NCI-H1105 (cell line): ENCODE results near the gene CADPS.

ENCODE experiments used
- DNase-seq: peaks from one replicate; lab custom pipeline; 2025; lab: John Stamatoyannopoulos, UW

Gene CADPS

DNA sequence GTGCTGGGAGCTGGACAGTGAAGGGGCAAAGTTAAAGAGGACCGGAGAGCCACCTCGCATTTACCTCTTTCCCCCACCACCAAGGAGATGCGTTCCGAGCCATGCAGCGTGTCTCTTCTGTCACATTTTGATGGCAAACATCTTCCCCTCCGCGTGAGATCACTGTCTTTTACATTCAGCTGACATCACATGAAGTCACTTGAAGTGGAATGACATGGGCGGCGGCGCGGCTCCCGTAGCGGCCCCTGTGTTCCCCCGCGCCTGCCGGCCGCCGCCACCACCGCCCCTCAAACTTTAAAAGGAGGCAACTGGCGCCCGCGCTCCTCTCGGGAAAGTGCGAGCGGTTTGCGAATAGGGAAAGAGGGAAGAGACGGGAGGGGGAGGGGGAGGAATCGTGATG is 502.0 kb downstream of the CADPS start, which contains the start of gene FEZF2:
Gene FEZF2, minus strand, starts transcription at position 336 of the 400 bp plus-strand sequence. CDS start 682 bp downstream, outside the sequence.
- no peak for DNase-seq

DNA sequence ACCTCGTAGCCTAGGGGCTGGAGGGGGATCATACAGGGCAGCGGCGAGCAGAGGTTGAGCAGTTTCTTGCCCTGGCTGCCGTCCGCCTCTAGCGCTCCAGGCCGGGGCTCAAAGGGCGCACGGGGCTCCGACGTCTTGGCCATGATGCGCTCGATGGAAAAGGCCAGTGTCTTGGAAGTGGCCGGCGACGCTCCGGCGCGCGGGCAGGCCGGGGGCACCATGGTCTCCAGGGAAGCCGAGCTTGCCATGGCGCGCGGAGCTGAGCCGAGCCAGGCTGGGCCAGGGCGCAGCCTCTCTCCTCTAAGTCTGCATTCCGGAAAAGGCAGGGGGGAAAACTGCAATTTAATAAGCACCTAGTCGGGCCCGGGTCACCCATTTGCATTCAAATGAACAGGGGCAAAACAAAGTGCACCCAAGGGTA is 502.6 kb downstream of the CADPS start:
- no peak for DNase-seq

DNA sequence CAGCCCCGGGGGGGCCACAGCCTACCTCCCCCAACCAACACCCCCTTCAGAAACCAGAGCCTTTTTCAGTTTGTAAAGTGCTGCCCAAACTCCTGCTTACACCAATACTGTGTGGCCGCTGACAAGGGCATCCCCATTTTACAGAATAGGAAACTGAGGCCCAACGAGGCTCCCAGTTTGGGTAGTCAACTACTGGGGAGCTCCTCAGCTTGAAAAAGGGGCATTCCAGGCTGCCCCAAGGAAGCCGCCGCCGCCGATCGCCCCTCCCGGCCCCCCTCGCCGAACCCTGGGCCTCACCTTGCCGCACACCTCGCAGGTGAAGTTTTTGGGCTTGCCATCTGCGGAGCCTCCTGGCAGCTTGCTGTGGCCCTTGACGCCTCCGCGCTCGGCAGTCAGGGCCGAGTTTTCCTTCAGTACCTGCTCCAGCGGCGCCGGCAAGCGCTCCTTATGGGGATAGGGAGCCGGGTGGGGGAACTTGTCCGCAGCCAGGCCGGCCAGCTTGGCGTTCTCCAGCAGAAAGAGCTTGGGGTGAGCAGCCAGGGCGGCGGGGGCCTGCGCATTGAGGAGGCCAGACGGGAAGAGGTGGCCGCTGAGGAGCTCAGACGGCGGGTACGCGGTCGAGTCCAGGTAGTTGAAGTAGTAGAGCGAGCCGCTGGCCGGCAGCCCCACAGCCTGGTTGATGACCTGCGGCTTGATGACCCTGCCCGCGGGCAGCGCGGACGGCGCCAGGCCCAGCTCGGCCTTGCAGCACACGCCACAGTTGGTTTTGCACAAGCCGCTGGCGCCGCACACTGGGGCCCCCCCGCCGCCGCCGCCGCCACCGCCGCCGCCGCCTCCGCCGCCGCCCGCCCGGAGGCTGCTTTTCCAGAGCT is 503.3 kb downstream of the CADPS start:
- DNase-seq: no peak

DNA sequence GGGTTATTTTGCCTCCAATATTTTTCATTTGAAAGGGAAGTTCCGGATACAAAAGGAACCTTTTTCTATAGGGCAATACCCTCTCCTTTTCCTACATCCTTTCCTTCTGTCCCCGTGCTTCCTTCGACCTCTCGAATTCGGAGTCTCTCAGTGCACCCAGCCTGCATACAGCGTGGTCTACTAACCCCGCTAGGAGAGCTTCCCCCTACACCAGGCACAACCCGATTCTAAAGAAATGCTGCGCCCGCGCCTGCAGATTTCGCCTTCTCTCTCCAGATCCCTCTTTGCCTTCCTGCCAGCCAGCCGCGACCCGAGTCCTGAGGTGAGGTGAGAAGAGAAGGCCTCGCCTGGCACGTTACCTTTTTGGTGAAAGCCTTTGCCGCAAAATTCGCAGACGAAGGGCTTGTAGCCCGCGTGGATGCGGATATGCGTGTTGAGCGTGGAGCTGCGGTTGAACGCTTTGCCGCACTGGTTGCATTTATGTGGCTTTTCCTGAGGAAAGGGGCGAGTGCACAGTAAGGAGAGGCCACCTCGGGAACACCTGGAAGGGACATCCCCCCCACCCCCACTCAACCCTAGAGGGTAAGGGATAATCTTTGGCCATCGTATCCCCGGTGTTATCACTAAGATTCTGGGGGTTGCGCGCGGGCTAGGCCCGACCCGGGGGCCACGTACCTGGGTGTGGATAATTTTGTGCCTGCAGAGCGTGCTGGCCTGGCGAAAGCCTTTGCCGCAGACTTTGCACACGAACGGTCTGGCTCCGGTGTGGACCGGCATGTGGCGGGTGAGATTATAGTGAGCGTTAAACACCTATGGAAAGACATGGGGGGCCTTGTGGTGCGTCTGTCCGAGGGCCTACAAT is 504.1 kb downstream of the CADPS start:
- no peak for DNase-seq

DNA sequence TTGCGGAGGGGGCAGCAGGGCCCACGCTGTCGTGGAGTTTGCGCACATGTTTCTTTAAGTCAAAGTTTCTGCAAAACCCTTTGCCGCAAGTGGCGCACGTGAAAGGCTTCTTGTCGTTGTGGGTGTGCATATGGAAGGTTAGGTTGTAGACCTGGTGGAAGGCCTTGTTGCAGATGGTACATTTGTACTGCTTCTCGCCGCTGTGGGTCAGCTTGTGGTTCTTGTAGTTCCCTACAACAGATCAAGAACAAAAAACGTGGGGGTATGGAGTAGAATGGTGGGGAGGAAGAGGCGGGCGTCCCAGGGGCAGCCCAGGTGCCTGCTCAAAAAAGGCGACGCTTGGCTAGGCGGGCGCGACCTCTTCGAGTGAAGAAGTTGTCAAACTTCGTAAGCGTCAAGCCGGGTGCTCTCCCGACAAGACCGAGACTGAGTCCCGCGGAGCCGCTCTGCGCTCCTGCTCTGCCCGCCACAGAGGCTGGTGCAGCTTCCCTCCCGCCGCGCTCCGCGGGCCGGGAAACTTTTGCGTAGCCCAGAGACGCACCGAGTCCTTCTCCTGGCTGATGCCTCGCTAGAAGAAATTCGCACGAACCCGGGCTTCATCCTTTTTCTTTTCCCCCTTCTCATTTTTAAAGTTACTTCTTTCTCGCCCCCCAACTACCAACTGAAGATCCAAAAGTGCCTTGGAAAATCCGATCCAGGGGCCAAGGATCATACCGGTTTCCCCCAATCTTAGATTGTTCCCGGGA is 504.9 kb downstream of the CADPS start:
- DNase-seq: no peak

DNA sequence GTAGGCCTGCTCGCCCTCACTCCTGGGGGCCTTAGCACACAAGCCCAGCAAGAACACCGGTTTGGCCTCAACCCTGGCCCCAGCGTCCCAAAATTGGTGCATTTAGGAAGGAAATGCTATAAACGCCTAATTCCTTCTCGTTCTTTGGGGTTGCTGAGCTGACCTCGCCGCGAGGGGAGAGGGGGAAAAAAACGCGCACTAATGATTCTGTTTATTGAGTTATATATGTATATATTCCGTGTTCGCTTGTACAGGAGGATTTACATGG is 505.8 kb downstream of the CADPS start:
- DNase-seq: no peak

DNA sequence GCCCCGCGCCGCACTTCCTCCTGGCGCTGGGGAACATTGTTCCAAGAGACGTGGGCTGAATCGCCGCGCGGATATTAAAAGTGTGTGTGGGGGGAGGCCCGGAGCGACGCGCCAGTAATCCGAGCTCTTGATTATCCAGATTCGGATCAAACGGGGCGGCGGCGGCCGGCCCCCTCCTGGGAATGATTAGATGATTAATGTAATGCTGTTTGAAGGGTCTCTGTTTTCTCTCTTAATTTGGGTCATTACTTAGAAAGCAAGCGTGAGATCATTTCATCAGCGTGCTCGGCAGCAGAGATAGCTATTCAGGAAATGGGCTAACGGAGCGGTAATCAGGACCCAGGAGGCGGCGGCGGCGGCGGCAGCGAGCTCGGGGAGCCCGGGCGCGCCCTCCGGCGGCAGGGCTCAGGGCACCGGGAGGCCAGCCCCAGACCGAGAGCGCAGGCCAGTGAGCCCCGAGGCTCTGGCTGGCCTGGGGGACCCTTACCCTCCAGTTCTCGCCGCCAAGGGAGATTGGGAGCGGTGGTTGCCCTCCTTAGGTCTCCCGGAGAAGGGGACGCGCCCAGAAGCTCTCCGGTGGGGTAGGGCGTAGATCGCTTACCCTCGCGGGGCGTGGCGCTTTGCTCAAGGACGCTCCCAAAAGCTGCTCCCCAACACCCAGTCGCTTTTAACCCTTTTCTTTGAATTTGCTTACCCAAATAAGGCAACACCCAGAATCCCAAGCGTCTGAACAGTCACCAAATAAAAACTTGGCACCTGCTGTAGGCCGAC is 506.3 kb downstream of the CADPS start:
- no peak for DNase-seq

DNA sequence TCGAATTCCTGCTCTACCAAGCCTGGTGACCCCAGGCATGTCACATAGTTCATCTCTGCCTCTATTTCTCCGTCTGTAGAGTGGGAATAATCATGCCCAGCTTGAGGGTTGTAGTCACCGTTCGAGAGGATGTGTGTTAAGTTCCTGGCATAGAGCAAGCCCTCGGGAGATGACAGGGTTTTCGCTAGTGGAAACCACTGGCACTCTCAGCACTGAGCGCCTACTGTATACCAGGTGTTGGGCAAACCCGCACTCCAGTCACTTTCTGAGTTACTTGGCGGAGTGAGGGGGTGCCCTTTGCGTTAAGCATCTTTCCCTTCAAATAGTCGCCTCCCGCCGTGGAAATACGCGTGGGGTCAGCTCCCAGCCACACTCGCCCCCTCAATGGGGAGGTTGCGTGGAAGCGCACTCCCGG is 506.9 kb downstream of the CADPS start:
- no peak for DNase-seq

DNA sequence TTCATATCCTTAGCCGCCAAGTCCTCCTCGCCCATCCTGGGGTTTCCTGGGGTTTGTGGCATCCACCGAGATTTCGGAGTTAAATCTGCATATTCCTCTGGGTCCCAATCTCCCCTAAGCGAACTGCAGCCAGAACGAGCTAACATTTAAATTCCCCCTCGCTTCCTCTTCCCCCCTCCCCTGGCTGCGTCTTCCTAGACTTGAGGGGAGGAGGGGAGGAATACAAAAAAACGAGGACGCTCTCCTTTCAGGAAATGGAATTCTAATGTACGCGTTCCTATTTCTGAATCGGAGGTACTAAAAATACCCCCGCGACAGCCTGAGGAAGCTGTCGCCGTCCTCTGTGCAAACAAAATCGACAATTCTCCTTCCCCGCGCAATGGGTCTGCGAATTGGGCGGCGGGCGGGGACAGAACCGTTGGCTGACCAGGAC is 507.4 kb downstream of the CADPS start:
- DNase-seq: no peak

DNA sequence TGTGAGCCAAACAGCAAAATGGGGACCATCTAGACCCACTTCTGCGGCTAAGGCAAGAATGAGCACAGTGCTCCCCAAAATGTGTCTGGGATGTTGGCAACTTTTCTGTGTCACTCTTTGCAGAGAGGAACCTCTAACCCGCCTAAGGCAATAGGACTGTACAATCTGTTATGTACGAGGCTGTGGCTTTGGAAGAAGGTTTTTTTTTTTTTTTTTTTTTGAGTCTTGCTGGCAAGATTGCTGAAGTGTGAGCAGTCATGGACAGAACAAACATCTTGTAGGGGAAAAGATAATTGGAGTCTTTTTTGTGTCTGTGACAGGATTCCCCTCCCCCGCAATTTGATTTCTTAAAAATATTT is 509.1 kb downstream of the CADPS start:
- DNase-seq: no peak

DNA sequence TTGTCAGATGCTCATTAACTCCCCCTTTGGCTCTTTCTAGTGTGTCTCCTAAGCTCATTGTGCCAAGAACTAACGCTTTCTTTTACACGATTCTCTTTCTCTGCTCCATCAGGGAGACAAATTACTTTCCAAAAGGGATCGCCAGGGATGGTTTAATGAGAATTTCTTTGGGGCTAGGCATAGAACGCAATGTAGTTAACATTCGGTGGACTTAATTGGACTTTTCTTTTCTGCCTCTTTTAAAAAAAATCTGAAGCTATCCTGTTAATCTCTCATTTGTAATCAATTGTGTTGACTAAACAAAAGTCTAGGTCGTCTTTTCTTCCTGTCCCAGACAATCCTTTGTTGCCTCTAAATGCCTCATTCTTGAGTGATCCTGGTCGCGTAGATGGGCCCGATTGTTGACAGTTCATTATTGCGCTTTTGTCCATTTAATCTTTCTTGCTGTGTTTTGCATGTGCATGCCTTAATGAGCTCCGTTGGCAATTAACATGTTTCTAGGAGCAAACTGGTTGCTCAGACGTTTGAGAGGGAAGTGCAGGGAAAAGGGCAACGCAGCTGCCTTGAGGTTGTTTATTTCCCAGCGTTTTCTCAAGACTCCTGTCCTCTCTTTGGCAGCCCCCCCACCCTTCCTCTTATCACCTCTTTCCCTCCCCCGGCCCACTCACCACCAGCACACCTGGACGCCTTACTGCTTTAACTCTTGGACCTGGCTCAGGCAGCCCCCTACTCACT is 509.7 kb downstream of the CADPS start:
- no peak for DNase-seq

DNA sequence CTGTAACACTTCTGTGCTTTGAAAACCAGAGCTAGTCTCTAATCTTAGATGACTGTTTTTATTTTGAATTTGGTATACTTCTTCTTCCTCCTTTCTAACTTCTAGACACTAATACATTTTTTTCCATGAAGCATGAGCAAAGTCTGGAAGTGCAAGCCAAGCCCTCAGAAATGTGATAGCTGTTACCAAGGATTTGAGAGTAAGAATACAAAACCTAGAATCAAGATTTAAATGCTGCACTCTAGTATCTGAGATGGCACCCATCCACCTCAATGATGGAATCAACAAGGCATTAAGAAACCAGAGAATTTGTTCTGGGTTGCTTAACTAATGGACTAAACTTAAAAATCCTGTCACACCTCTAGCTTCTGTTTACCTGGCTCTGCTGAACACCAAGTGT is 511.0 kb downstream of the CADPS start:
- DNase-seq: no peak

DNA sequence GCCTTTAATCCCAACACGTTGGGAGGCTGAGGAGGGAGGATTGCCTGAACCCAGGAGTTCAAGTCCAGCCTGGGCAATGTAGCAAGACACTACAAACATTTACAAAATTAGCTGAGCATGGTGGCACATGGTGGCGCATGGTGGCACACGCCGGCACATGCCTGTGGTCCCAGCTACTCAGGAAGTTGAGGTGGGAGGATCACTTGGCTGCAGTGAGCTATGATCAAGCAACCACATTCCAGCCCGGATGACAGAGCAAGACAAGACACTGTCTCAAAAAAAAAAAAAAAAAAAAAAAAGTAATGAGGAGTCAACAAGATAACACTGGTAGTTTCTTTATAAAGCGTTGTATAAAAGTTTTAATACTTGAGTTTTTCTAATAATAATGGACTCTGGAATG is 511.9 kb downstream of the CADPS start:
- DNase-seq: no peak

DNA sequence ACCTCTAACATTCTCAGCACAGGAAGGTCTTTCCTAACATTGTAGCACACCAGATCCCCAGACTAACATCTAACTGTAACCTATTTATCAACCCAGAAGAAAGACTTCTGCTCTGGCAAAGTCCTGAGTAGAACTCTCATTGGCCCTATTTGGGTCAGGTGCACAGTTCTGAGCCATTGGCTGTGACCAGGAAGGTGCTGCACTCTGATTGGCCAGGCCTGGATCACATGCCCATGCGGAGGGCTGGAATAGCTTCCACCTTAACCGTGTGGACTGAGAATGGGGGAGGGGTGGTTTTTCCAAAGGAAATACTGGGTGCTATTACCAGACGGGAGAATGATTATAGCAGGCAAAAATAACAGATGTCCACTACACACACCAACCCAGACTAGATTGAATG is 513.4 kb downstream of the CADPS start:
- DNase-seq: no peak

DNA sequence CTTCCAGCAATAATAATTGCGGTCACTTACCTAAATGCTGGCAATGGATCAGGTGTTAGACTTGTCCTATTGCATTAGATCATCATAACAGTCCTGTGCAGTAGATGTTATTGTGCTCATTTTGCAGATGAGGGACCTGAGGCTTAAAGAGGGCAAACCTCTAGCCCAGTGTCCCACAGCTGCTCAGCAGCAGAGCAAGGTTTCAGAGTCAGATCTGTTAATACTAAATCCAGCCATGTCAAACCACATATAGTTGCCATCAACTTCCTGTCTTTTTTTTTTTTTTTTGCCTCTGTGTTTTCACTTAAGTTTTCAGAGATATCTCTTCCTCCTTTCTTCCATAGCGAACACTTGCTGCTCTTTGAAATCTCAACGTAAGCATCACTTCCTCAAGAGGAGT is 514.0 kb downstream of the CADPS start:
- DNase-seq: no peak

DNA sequence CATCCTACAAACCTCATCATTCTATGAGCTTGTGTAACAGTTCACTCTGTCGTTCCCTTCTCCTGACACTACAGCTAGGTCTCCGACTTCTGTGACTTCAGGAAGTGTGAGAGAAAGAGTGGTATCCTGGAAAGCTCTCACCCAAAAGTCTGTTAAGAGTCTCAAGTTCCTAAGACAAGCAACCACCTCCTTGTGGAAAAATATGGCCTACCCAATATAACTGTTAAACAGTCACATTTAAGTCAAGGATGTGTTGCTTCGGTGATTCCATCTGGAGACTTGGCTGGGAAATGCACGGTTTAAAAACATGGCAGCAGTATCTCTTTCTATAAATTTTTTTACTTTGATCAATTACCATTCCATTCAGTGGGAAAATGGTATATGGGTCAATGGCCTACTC is 515.7 kb downstream of the CADPS start:
- no peak for DNase-seq

DNA sequence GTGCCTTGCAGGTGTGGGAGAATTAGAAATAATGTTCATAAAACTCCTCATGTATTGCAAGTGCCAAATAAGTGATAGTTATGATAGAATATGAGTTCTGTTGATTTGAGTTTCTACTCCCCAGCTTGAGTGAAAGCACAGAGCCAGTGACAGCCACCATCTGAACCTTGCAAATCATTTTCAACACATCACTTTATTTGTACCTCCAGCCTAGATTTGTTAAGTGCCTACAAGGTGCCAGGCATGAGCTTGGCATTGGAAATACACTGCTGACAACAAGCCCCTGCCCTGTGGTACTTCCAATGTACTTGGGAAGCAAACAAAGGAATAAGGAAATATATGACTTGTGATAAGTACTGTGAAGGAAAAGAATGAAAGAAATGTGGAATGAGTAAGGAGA is 518.9 kb downstream of the CADPS start:
- no peak for DNase-seq

DNA sequence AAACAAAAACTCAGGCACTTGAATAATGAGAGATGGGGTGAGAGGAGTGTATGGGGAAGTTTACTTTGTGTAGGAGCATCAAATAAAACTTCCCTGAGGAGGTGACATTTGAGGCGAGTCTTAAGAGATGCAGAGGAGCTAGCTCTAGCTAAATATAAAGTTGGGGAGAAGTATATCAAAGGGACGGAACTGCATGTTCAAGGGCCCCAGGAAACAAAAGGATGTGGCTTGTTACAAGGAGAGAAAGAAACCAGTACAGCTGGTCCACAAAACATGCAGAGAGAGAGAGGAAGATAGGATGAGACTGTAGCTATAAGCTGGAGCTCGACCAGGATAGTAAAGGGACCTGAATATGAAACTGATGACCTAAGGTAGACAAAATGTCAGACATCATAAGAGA is 519.5 kb downstream of the CADPS start:
- DNase-seq: no peak
